GM19193 (cell line): Measurements from ENCODE around the gene DSCAML1.

Experiments used
- POLR2A ChIP-seq: IDR thresholded peaks from 4 replicates; pipeline ENCODE4 v1.6.1; 2011; ENCODE audit not compliant: insufficient read depth, insufficient read length; ENCODE audit errors: extremely low read depth

DSCAML1 gene

DNA sequence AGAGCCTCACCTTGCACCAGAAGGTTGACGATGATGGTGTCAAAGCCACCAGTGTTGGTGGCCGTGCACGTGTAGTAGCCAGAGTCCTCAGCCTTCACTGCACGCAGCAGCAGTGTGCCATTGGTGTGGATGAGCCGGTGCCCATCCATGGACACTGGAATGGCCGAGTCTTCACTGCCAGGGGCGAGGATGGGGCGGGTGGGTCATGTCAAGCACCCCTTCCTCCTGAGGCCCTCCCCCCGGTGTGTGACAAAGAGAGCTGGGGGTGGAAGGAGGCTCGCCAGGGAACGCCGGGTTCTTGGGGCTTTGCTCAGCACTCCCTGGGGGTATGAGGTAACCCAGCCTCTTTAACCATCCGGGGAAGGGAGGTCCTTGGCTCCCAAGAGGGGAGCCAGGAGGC, 357.8 kb downstream of the DSCAML1 start:
- no peak for TF ChIP-seq POLR2A

GRCh38 chr11:117438371-117439000, 358.5 kb downstream of the DSCAML1 start:
- no peak for TF ChIP-seq POLR2A

GRCh38 chr11:117437791-117438130, 359.3 kb downstream of the DSCAML1 start:
- TF ChIP-seq POLR2A, result no peak

GRCh38 chr11:117437041-117437790, 359.8 kb downstream of the DSCAML1 start:
- no peak for TF ChIP-seq POLR2A

DNA sequence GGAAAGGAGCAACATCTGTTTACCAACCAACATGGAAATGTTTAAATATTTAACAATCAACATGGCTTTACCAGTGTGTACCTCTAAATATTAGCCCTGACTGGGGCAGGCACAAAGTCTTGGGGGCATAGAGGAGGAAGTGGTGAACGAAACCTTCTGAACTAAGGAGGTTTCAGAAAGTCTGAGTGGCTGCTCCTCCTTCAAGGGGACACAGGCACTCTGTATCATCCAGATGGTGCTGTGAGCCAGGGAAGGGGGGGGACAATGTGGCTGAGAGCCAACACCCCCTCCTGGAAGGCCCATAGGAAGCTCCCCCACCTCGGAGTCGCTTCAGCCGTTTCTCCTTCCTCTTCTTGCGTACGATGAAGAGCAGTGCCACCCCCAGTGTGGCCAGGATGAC, 361.7 kb downstream of the DSCAML1 start:
- TF ChIP-seq POLR2A, result no peak

DNA sequence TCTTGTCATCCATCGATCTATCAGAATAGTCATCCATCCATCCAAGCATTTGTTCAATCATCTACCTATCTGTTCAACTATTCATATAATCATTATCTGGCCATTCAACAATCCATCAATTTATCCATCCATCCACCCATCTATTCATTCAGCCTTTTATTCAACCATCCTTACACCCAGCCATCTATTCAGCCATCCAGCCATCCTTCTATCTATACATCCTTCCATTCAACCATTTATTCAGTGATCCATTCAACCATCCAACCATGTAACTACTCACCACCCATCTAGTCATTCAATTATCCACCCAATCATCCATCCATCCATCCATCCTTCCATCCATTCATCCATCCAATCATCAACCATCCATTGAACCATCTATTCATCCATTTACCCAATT, 362.5 kb downstream of the DSCAML1 start:
- TF ChIP-seq POLR2A, result no peak

DNA sequence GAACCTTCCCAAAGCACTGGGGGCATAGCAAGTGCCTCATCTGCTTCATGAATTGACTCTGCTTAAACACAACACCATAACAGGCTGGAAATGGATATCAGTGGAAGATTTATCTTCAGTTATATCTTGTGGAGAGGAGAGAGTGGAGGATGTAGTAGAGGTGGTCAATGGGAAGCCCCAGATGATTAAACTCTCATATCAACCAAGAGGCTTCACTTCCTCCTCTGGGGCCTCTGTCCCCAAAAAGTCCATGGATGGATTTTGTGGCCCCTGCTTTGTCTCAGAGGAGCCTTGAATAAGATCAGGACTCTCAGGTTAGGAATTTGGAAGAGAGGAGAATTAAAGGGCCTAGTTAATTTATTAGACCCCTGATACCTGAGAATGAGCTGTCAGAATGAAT, 363.3 kb downstream of the DSCAML1 start:
- no peak for TF ChIP-seq POLR2A

- TF ChIP-seq POLR2A, result no peak
Observed at GRCh38 chr11:117431436-117431835, 365.6 kb downstream of the DSCAML1 start.

DNA sequence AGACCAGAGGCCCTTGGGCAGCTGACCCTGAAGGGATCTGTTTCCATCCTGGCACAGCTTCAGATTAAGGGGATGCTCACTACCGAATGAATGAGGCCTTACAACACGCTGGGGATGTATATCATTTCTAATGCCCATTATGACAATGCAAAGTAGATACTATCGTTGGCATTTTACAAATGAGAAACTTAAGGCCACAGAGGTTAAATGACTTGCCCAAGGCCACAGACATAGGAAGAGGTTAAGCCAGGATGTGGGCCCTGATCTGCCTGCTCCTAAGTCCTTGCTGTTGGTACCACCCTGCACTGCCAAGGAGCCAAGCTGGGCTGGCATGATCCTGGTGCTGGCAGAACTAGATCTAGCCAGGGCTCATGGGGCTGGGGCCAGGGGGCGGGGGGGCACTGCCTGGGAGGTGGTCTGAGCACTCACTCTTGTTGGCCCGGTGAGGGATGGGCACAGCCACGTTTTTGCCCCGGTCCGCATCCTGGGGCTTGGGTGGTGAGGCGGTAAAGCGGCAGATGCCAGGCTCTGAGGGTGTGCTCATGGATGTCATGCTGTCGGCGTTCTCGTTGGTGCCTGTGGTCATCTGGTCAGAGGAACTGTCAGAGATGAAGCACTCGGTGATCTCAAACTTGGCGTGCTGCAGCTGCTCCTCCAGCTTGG, 366.6 kb downstream of the DSCAML1 start:
- no peak for TF ChIP-seq POLR2A

GRCh38 chr11:117428856-117429229, 368.2 kb downstream of the DSCAML1 start:
- no peak for TF ChIP-seq POLR2A

DNA sequence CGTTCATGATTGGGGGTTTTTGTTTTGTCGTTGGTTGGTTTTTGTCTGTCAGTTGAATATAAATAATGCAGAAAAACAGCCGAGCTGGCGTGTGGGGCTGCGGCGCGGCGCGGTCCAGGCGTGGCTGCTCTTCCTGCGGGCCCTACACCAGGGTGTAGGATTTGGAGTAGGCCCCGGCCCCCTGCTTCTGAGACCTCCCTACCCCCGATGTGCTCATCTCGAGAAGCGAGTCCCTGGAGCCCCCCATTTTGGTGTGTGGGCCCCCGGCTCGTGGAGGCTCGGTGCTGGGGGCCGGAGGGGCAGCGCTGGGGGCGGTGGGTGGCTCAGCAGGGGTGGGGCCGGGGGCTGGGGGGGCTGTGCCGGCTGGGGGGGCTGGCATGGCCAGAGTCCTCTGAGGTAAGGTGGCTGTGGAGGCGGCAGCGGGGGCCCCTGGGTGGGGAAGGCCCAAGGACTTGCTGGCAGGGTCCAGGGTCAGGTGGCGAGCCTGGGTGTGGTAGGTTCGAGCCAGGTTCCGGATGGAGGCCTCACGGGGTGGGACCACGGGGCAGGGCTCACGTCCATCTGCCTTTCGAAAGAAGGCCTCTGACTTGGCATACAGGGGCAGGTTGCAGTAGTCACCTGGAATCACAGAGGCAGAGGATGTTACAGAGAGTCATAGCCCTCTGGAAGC, 368.7 kb downstream of the DSCAML1 start:
- no peak for TF ChIP-seq POLR2A

GRCh38 chr11:117427356-117427874, 369.6 kb downstream of the DSCAML1 start:
- no peak for TF ChIP-seq POLR2A

DNA sequence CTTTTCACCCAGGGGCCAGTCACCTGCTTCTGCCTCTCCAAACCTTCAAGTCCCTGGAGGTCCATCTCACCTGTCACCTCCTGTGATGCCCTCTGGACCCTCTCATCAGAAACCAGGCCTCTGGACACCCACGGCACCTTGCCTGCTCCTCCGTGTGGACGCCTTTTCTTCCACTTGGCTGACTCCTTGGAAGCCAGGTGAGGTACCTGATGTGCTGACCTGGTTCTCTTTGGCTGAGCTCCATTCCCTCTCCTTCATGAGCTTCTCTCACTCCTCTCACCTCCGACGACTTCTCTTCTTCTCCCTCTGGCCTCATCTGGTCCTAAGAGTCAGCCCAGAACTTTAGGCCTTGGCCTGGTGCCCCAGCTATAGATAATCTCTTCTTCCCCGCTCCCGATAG, 370.1 kb downstream of the DSCAML1 start:
- TF ChIP-seq POLR2A, result no peak

- no peak for TF ChIP-seq POLR2A
Observed at GRCh38 chr11:117426297-117426685, 370.7 kb downstream of the DSCAML1 start.

- no peak for TF ChIP-seq POLR2A
Observed at GRCh38 chr11:117425679-117426296, 371.2 kb downstream of the DSCAML1 start.
